A549 (cell line): ENCODE data around the gene ARHGAP9. TPM values are rescaled to one million over a fixed set of nuclear protein-coding genes. Genes with fewer than 3 reads are reported as not detected.

Experiments used
- ATAC-seq, 2 experiments: fragments of 200-7000 bp in 1 of 2; fragments of >200 bp in 1 of 2; cut with Nextera tagmentation in 1 of 2; cut with Tn5 transposase in 1 of 2; 3 replicates each; pipeline versions ENCODE4 v1.8.0 to v1.9.1; 2018 to 2020; ENCODE audit warnings: mild to moderate bottlenecking in 1 of 2, moderate library complexity in 1 of 2
- CTCF ChIA-PET: fragments of 300-600 bp; sonication (Branson Sonifier 250); formaldehyde crosslinking; extraction: SDS; loops from one replicate; lab custom pipeline; 2021; ENCODE audit warnings: antibody characterized with exemption, inconsistent platforms; lab: Yijun Ruan, JAX
- POLR2A ChIA-PET: fragments of 350-600 bp; formaldehyde crosslinking; extraction: SDS; loops from one replicate; lab custom pipeline; 2021; ENCODE audit warnings: antibody characterized with exemption, inconsistent platforms; lab: Yijun Ruan, JAX
- DNase-seq, 2 experiments: peaks; one replicate each; pipeline versions ENCODE4 v3.0.0 to v3.0.0-alpha.2; 2011 to 2016; ENCODE audit warnings: low read depth in 1 of 2, low spot score in 1 of 2
- FAIRE-seq: peaks from 2 replicates; lab custom pipeline; 2011; peaks lifted over from hg19 to GRCh38; lab: Jason Lieb, UNC
- H3K27ac ChIP-seq, 2 experiments: fragments of >200 bp; sonication (Bioruptor Twin); formaldehyde crosslinking; 3 replicates each; pipeline ENCODE4 v1.5.1; 2016 to 2017
- H3K4me1 ChIP-seq: fragments of >200 bp; sonication (Bioruptor Twin); formaldehyde crosslinking; 3 replicates; pipeline ENCODE4 v1.6.1; 2016
- H3K4me2 ChIP-seq: fragments of >200 bp; sonication (Bioruptor Twin); formaldehyde crosslinking; 3 replicates; pipeline ENCODE4 v1.6.1; 2016
- H3K4me3 ChIP-seq: fragments of >200 bp; sonication (Bioruptor Twin); formaldehyde crosslinking; 3 replicates; pipeline ENCODE4 v1.5.1; 2016
- H3K9me3 ChIP-seq: fragments of >200 bp; sonication (Bioruptor Twin); formaldehyde crosslinking; 3 replicates; pipeline ENCODE4 v1.6.1; 2016
- CBX2 ChIP-seq: fragments of 200-600 bp; sonication (generic); IDR thresholded peaks from 2 replicates; pipeline ENCODE4 v1.6.1; 2016; ENCODE audit warnings: low read depth, mild to moderate bottlenecking, borderline replicate concordance
- CEBPB ChIP-seq, 2 experiments: fragments of >200 bp in 1 of 2; sonication (Bioruptor Twin) in 1 of 2; formaldehyde crosslinking in 1 of 2; IDR thresholded peaks; 2 replicates each; pipeline ENCODE4 v1.6.1; 2012 to 2016
- CHD2 ChIP-seq: fragments of 150-350 bp; IDR thresholded peaks from 2 replicates; pipeline ENCODE4 v1.6.1; 2014; ENCODE audit warnings: low read length; ENCODE audit not compliant: partially characterized antibody
- EP300 ChIP-seq, 2 experiments: fragments of >200 bp; sonication (Bioruptor Twin); formaldehyde crosslinking; IDR thresholded peaks; 2 replicates in 1 of 2; 3 replicates in 1 of 2; pipeline ENCODE4 v1.6.1; 2016 to 2017
- ESRRA ChIP-seq: fragments of 150-350 bp; IDR thresholded peaks from 2 replicates; pipeline ENCODE4 v1.6.1; 2014; ENCODE audit warnings: mild to moderate bottlenecking, low read length, borderline replicate concordance
- FOSB ChIP-seq: fragments of 250-450 bp; sonication (Bioruptor Pico); IDR thresholded peaks from 2 replicates; pipeline ENCODE4 v1.5.0; 2020; ENCODE audit warnings: mild to moderate bottlenecking, moderate library complexity
- FOSL2 ChIP-seq, 2 experiments: fragments of 450-650 bp in 1 of 2; fragments of >200 bp in 1 of 2; sonication (Bioruptor Twin) in 1 of 2; formaldehyde crosslinking; IDR thresholded peaks; 2 replicates each; pipeline versions ENCODE4 v1.5.0 to v1.6.1; 2016 to 2020; ENCODE audit warnings: mild to moderate bottlenecking in 1 of 2, moderate library complexity in 1 of 2
- FOXS1 ChIP-seq: fragments of 250-450 bp; sonication (Bioruptor Pico); IDR thresholded peaks from 2 replicates; pipeline ENCODE4 v1.5.0; 2020; ENCODE audit warnings: mild to moderate bottlenecking, moderate library complexity
- GATA3 ChIP-seq: IDR thresholded peaks from 2 replicates; pipeline ENCODE4 v1.6.1; 2012; ENCODE audit warnings: borderline replicate concordance
- HES2 ChIP-seq: fragments of >200 bp; sonication (Bioruptor Twin); formaldehyde crosslinking; IDR thresholded peaks from 2 replicates; pipeline ENCODE4 v1.6.1; 2016
- HEYL ChIP-seq: fragments of 250-450 bp; sonication (Bioruptor Pico); IDR thresholded peaks from 2 replicates; pipeline ENCODE4 v1.8.0; 2021; ENCODE audit warnings: mild to moderate bottlenecking, moderate library complexity
- HOXA7 ChIP-seq: fragments of 250-450 bp; sonication (Bioruptor Pico); IDR thresholded peaks from 2 replicates; pipeline ENCODE4 v1.5.0; 2020; ENCODE audit warnings: mild to moderate bottlenecking, moderate library complexity
- HOXB13 ChIP-seq: fragments of 250-450 bp; sonication (Bioruptor Pico); IDR thresholded peaks from 2 replicates; pipeline ENCODE4 v1.5.0; 2020; ENCODE audit warnings: low read depth, mild to moderate bottlenecking, moderate library complexity
- HOXB5 ChIP-seq: fragments of 250-450 bp; sonication (Bioruptor Pico); IDR thresholded peaks from 2 replicates; pipeline ENCODE4 v1.5.0; 2020; ENCODE audit warnings: mild to moderate bottlenecking, moderate library complexity
- JUN ChIP-seq, 2 experiments: fragments of >200 bp; sonication (Bioruptor Twin); formaldehyde crosslinking; IDR thresholded peaks; 2 replicates in 1 of 2; 3 replicates in 1 of 2; pipeline ENCODE4 v1.6.1; 2016 to 2017
- MAFK ChIP-seq: fragments of 450-650 bp; IDR thresholded peaks from 2 replicates; pipeline ENCODE4 v1.6.1; 2014; ENCODE audit not compliant: partially characterized antibody
- MAX ChIP-seq: IDR thresholded peaks from 2 replicates; pipeline ENCODE4 v1.6.1; 2012
- MAZ ChIP-seq: fragments of 150-350 bp; IDR thresholded peaks from 2 replicates; pipeline ENCODE4 v1.6.1; 2014; ENCODE audit warnings: antibody characterized with exemption, low read depth, low read length, borderline replicate concordance
- MYC ChIP-seq: IDR thresholded peaks from 2 replicates; pipeline ENCODE4 v1.6.1; 2012; ENCODE audit warnings: mild to moderate bottlenecking, inconsistent platforms, low read length, improper control_type of control experiment, borderline replicate concordance
- NR3C1 ChIP-seq: fragments of >200 bp; sonication (Bioruptor Twin); formaldehyde crosslinking; IDR thresholded peaks from 3 replicates; pipeline ENCODE4 v1.6.1; 2017
- PHF8 ChIP-seq: fragments of 200-600 bp; sonication (generic); IDR thresholded peaks from 2 replicates; pipeline ENCODE4 v1.6.1; 2016; ENCODE audit warnings: low read depth, mild to moderate bottlenecking, antibody characterized with exemption, moderate library complexity, borderline replicate concordance
- RAD21 ChIP-seq, 2 experiments: fragments of >200 bp in 1 of 2; sonication (Bioruptor Twin) in 1 of 2; formaldehyde crosslinking in 1 of 2; IDR thresholded peaks in 1 of 2; conservative IDR thresholded peaks in 1 of 2; 2 replicates in 1 of 2; 3 replicates in 1 of 2; pipeline ENCODE4 v1.6.1; 2012 to 2018; ENCODE audit warnings: inconsistent platforms in 1 of 2
- TFCP2L1 ChIP-seq: fragments of 250-450 bp; sonication (Bioruptor Pico); IDR thresholded peaks from 2 replicates; pipeline ENCODE4 v1.5.0; 2021; ENCODE audit warnings: mild to moderate bottlenecking
- TP53 ChIP-seq: fragments of 250-450 bp; sonication (Bioruptor Pico); IDR thresholded peaks from 2 replicates; pipeline ENCODE4 v1.5.0; 2021; ENCODE audit warnings: mild to moderate bottlenecking, moderate library complexity
- USF2 ChIP-seq: fragments of 450-650 bp; IDR thresholded peaks from 2 replicates; pipeline ENCODE4 v1.6.1; 2014; ENCODE audit warnings: antibody characterized with exemption
- ZFP36 ChIP-seq: fragments of 450-650 bp; IDR thresholded peaks from 2 replicates; pipeline ENCODE4 v1.6.1; 2014; ENCODE audit warnings: borderline replicate concordance; ENCODE audit not compliant: partially characterized antibody
- WGBS: methylation state at CpG from one replicate; pipeline ENCODE4 v1.1.6; 2017; ENCODE audit errors: missing lambda C conversion rate; 5-methylcytosine and 5-hydroxymethylcytosine counted together
- polyA plus RNA-seq, 4 experiments: library from polyadenylated mRNA; depleted of rRNA in 3 of 4; stranded (reverse); fragments of >200 nt; fragmentation: RNase III in 1 of 4; extraction: RNeasy Plus Mini Kit Qiagen cat#74134 plus additional on column Dnase treatment in 1 of 4; gene quantifications; 2 replicates in 3 of 4; 3 replicates in 1 of 4; pipeline ENCODE4 v1.2.3, GENCODE V29; 2011 to 2017
- TF ChIP-seq, protein P1 (sequence below): fragments of 250-450 bp; sonication (Bioruptor Pico); IDR thresholded peaks from 2 replicates; pipeline ENCODE4 v1.5.0; 2021; ENCODE audit warnings: mild to moderate bottlenecking, moderate library complexity, borderline replicate concordance
- TF ChIP-seq, protein P2 (sequence below): fragments of 200-600 bp; sonication (generic); IDR thresholded peaks from 2 replicates; pipeline ENCODE4 v1.6.1; 2016; ENCODE audit warnings: antibody characterized with exemption, mild to moderate bottlenecking, moderate library complexity
- TF ChIP-seq, protein P3 (sequence below): fragments of >200 bp; sonication (Bioruptor Twin); formaldehyde crosslinking; IDR thresholded peaks from 3 replicates; pipeline ENCODE4 v1.6.1; 2016

Gene ARHGAP9
- polyA plus RNA-seq, 2 of the 4 experiments (the other 2 are of a cell fraction), result 0.25 TPM; not detected in 1

- no peak for TF ChIP-seq CEBPB (IDR thresholded peaks at IDR 0.05)
- TF ChIP-seq MAZ, result peak; percentile 76
- TF ChIP-seq HEYL (CRISPR knock-in tag), result no peak
- TF ChIP-seq ZFP36, result no peak
- peak in 1 of 2 experiments; percentile 21; a peak in 2 of 5 replicates for TF ChIP-seq EP300 (IDR thresholded peaks at IDR 0.05)
- peak; percentile 66; the same call in 1 of the 2 replicates for TF ChIP-seq MYC
- peak; percentile 84 to 91 for TF ChIP-seq RAD21 (conservative IDR thresholded peaks at IDR 0.05 in 1 of 2, IDR thresholded peaks at IDR 0.05 in 1 of 2)
- TF ChIP-seq HOXB13 (CRISPR knock-in tag), result no peak
Observed at GRCh38 chr12:57462251-57462911, 17.3 kb downstream of the ARHGAP9 start (continued).

DNA sequence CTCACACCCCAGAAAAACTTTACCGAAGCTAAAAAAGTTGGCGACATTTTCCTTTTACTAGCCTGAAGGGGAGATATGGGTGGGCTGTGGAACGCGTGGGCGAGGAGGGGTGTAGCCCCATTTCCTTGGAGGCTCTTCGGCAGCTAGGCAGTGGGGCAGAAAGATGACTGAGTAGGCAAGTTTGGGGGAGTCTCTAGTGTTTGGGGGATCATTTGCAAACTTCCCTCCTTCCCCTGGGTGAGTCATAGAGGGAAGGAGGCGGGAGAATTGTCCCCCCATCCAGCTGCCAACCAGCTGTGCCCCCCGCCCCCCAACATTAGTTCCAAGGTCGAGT, 17.8 kb downstream of the ARHGAP9 start:
- peak overlapping the region; percentile 97 for H3K4me2 ChIP-seq
- FAIRE-seq, result no peak
- H3K9me3 ChIP-seq, result no peaks in the 10 kb centered on the region
- H3K4me3 ChIP-seq, result peak overlapping the region; percentile 65
- peak; percentile 12 to 17 for ATAC-seq
- ChIA-PET CTCF (interaction anchor here (0.6 to 9.7 kb wide), 31 partner anchors 10 to 534 kb away, joined by 3 to 240 read pairs (median 5); partner anchors contain the start of genes ARHGAP9, INHBC, INHBE and MARS1), POLR2A (interaction anchor here (0.6 kb wide), 2 partner anchors 20 to 35 kb away, joined by 4 to 6 read pairs; no protein-coding TSS in a partner anchor)
- 2% methylated on average over 9 of the region's 9 CpGs for WGBS
- H3K4me1 ChIP-seq, result peaks cover 25% of the 10 kb centered on the region
- no peak for DNase-seq
- peak overlapping the region; percentile 92 to 99 for H3K27ac ChIP-seq
- TF ChIP-seq TP53 (CRISPR knock-in tag) (no peak), TFCP2L1 (no peak; the same call in 1 of the 2 replicates), FOSL2 (IDR thresholded peaks at IDR 0.05) (no peak; the same call in 1 of the 2 replicates), FOSL2 (CRISPR knock-in tag; IDR thresholded peaks at IDR 0.05) (peak; percentile 82), HOXB5 (CRISPR knock-in tag) (no peak), HOXA7 (0 out of 2 replicates have a peak, but pooled peaks have one; percentile 84), ESRRA (no peak), CBX2 (no peak), HES2 (no peak), MAX (no peak), NR3C1 (no peak), FOSB (CRISPR knock-in tag) (peak; percentile 39; the same call in 1 of the 2 replicates), GATA3 (no peak), PHF8 (no peak; the same call in 1 of the 2 replicates), CHD2 (no peak), USF2 (no peak), HEYL (CRISPR knock-in tag) (no peak), MAZ (no peak), MAFK (no peak), ZFP36 (no peak), FOXS1 (CRISPR knock-in tag) (no peak), JUN (IDR thresholded peaks at IDR 0.05) (peak in 1 of 2 experiments; percentile 35; a peak in 1 of 5 replicates), CEBPB (IDR thresholded peaks at IDR 0.05) (no peak)
- TF ChIP-seq, protein P1, sequence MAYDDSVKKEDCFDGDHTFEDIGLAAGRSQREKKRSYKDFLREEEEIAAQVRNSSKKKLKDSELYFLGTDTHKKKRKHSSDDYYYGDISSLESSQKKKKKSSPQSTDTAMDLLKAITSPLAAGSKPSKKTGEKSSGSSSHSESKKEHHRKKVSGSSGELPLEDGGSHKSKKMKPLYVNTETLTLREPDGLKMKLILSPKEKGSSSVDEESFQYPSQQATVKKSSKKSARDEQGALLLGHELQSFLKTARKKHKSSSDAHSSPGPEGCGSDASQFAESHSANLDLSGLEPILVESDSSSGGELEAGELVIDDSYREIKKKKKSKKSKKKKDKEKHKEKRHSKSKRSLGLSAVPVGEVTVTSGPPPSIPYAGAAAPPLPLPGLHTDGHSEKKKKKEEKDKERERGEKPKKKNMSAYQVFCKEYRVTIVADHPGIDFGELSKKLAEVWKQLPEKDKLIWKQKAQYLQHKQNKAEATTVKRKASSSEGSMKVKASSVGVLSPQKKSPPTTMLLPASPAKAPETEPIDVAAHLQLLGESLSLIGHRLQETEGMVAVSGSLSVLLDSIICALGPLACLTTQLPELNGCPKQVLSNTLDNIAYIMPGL (CRISPR knock-in tag), result no peak
- TF ChIP-seq, protein P2, sequence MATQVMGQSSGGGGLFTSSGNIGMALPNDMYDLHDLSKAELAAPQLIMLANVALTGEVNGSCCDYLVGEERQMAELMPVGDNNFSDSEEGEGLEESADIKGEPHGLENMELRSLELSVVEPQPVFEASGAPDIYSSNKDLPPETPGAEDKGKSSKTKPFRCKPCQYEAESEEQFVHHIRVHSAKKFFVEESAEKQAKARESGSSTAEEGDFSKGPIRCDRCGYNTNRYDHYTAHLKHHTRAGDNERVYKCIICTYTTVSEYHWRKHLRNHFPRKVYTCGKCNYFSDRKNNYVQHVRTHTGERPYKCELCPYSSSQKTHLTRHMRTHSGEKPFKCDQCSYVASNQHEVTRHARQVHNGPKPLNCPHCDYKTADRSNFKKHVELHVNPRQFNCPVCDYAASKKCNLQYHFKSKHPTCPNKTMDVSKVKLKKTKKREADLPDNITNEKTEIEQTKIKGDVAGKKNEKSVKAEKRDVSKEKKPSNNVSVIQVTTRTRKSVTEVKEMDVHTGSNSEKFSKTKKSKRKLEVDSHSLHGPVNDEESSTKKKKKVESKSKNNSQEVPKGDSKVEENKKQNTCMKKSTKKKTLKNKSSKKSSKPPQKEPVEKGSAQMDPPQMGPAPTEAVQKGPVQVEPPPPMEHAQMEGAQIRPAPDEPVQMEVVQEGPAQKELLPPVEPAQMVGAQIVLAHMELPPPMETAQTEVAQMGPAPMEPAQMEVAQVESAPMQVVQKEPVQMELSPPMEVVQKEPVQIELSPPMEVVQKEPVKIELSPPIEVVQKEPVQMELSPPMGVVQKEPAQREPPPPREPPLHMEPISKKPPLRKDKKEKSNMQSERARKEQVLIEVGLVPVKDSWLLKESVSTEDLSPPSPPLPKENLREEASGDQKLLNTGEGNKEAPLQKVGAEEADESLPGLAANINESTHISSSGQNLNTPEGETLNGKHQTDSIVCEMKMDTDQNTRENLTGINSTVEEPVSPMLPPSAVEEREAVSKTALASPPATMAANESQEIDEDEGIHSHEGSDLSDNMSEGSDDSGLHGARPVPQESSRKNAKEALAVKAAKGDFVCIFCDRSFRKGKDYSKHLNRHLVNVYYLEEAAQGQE, result no peak
- TF ChIP-seq, protein P3, sequence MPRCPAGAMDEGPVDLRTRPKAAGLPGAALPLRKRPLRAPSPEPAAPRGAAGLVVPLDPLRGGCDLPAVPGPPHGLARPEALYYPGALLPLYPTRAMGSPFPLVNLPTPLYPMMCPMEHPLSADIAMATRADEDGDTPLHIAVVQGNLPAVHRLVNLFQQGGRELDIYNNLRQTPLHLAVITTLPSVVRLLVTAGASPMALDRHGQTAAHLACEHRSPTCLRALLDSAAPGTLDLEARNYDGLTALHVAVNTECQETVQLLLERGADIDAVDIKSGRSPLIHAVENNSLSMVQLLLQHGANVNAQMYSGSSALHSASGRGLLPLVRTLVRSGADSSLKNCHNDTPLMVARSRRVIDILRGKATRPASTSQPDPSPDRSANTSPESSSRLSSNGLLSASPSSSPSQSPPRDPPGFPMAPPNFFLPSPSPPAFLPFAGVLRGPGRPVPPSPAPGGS, result peak; percentile 67; the same call in 1 of the 3 replicates
